Stimulated activated CD8-positive, alpha-beta memory T cell treated with anti-CD3 and anti-CD28 coated beads, Interleukin-7, amount 100 ng/mL, for 1 hour (primary cell): Measurements from ENCODE around the gene SYNE4.

Experiments
- DNase-seq, 2 donors: peaks; one replicate each; pipeline ENCODE4 v3.0.0-alpha.2; 2020; ENCODE audit warnings: low read depth in 2 of 2

SYNE4 gene

DNA sequence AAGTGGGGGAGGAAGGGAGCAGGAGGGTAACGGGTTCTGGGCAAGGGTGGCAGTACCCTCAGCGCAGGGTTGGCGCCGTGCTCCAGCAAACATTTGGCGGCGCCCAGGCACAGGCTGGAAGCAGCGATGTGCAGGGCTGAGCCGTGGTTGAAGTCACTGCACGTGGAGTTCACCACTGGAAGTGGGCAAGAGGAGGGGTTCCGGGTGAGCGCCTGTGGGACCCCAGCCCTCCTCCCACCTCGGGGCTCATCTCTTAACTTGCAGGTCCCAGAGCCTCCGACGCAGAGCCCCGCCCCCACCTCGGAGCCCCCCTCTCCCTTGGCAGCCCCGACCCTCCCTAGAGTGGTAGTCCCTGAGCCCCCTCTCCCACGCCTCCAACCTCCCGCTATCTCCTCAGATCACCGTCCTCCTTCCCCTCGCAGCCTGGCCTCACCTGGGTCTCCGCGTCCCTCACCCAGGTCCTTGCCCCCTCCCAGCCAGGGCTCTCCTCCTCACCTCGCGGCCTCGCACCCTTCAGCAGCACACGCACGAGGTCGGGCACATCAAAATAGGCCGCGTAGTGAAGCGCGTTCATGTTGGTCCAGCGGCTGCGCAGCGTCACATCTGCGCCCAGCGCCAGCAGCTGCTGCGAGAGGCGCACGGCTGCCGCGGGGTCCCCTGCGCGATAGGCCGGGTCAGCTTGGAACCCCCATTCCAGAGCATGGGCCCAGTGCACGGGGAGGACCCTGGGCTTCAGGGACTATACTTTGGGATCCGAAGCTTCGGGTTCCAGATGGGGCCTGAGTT is 17.7 kb upstream of the SYNE4 start:
- DNase-seq, result no peak

DNA sequence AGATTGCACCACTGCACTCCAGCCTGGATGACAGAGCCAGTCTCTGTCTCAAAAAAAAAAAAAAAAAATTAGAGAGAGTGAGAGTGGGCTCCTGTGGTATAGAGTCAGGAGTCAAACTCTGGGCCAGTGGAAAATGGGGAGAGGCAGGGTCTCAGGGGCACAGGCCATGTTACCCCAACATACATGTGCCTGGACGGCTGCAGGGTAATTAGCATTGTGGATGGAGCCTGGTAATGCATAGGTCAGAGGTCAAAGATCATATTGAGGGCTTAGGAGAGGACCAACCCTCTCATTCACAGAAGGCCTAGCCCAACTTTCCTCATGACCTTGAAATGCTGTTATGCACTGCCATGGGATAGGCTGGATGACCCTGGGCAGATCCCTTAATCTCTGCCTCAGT is 16.9 kb upstream of the SYNE4 start:
- DNase-seq, result no peak

DNA sequence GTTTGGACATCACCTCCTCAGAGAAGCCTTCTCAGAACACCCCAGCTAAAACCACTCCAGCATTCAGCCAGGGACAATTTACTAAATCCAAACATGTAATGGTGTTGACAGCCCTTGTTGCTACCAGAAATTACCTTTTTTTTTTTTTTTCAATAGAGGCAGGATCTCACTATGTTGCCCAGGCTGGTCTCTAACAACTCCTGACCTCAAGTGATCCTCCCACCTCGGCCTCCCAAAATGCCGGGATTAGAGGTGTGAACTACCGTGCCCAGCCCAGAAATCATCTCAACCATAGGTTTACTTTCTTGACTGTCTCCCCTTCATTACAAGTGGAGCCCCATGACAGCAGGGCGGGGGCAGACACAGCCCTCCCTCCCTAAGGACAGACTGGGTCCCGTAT is 14.8 kb upstream of the SYNE4 start:
- DNase-seq, result no peak

DNA sequence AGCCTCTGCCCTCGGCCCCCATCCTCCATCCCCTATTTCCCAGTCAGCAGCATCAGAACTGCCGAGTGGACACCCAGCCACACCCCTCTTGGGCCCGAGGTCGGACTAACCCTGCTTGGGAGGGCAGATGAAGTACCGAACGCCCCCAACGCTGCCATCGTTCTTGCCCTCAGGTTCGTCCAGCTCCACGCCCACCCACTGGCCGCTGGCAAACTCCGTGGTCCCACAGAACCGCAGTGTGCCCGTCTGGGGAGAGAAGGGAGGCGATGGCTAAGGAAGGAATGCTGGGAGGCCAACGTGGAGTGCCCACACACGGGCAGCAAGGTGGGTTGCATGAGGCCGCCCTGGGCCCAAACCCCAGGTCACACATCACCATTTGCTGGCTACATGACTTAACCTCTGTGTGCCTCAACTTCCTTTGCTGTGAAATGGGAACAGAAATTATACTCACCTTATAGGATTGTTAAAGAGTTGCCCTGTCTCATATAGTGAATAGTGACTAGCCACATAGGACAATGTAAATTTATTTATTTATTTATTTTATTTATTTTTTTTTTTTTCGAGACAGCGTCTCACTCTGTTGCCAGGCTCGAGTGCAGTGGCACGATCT is 10.6 kb upstream of the SYNE4 start:
- no peak for DNase-seq

DNA sequence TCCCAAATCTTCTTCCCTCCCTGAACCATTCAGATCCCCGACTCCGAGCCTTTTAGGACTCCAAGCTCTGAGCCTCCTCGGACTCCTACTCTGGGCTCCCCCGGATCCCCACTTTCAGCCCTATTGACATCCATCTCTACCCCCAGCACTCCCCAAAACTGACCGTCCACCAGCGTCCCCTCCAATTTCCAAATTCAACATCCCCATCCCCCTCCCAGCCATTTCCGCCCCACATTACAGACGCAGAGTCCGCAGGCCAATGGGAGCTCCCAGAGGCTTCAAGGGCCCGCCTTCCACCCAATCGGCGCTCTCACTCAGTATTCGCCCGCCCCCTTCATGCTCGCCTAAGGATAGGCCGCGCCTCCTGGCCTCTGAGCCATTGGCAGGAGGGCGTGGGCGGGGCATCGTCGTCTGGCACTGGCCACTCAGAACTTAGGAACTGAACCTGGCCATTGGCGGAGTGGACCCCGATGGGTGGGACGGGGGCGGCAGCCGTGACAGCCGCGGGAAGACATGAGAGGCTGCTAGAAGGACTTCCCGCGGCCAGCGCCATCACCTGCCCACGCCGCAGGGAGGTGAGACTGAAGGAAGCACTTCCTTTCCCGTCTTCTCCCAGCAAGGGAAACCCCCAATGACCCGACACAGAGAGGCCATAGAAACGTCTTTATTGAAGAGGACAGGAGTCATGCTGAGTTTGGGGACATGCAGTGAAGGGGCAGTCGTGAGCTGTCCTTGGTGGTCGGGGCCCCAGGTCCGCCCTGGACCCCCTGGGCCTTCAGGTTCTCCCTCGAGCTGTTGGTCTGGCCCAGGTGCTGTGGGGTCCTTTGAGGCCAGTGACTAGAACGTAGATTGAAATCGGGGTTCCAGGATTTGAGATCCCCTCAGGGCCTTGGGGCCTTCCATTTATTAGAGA is 5.7 kb upstream of the SYNE4 start, which contains the start of gene ALKBH6:
TSS of gene ALKBH6 (minus strand) at position 202 of the 913 bp plus-strand sequence. CDS start 816 bp downstream, outside the sequence.
- DNase-seq, result peak; percentile 96 to 98

DNA sequence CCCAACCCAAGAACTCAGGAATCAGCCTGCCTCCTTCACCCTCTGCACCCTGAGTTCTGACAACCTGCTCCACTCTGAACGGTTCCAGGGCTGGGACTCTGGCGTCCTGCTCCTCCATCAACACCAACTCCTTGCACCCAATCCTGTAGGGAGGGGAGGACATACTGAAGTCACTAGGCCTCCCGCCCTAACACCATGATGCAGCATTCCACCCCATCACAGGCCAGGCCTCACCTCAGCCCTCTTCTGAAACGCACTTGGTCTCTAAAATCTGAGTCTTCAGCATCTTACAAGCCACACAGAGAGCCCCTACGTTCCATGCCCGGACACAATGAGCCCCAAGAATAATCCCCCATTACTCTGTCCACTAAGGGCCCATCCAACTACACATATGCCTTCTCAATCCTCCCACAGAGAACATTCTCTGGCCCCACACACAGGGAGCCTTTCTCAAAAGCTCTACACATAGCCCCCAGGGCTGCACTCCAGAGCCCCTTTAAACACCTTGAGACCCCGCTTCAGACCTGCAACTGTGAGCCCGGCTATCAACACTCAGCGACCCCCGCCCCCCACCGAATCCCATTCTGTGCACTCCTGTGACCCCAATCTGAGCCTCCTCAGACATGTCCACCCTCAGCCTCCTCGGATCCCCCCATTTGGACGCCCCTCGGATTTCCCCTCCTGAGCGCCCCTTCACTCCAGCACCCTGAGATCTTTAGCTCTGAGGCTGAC is 4.8 kb upstream of the SYNE4 start:
- DNase-seq, result no peak

DNA sequence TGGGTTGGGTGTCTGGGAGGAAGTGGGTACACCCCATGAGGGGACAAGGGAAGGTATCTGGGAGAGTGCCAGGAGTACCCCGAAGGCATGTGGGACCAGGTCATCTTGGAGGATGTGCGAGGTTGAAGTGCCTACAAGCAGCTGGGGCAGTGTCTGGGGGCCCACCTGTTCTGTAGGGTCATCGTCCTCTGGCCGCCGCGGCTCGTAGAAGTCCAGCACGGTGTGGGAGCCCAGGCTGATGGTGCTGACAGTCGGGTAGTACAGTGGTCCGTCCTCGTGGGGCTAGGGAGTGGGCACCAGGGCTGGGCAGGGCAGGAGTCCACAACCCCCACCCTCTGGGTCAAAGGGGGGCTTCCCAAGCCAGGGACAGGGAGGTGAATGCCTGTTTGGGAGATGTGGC is 1.8 kb upstream of the SYNE4 start:
- DNase-seq, result no peak

DNA sequence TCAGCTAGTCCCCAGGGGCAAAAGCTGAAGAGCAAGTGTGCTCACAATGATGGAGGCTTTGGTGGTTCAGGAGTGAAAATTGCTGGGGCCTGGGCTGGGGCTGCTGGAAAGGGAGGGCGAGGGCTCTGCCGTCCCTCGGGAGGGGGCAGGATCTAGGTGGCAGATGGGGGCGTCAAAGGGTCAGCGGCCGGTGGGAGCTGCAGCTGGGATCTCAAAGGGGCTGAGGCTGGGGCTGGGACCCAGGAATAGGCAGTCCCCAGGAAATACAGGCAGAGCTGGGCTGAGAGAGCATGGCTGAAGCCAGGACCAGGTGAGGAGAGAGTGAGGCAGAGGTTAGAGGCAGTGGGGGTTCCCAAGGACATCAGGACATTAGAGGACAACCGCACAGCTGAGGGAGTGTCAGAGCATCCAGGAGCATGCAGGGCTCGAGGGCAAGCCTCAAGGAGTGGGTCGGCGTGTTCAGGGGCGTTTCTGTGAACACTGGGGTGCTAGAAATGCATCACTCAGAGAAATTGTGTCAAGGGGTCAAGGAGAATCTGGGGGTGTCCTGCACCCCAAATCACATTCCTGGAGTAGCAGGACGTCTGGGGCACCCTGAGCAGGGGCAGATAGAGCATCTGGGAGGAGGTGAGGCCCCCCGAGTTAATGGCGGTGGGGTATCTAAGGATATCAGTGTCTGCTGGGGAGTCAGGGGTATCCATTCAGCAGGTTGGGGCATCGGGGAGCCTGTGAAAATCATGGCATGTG is 1.2 kb upstream of the SYNE4 start:
- DNase-seq, result no peak

DNA sequence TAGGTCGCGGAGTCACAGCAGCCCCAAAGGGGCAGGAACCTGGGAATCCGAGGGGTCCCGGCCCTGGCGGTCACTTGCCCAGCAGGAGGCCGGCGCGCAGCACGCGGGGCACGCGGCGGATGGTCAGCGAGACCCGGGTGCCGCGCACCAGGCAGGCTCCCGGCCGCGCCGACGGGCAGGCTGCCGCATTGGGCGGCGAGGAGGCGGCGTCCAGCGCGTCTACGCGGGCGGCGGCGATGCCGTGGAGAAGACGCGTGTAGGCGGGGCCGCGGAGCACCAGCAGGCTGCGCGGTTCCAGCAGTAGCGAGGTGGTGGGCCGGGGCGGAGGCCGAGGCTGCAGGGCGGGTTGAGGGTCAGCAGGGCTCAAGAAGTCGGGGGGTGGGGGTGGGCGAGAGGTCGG is 607 bp upstream of the SYNE4 start:
- no peak for DNase-seq

DNA sequence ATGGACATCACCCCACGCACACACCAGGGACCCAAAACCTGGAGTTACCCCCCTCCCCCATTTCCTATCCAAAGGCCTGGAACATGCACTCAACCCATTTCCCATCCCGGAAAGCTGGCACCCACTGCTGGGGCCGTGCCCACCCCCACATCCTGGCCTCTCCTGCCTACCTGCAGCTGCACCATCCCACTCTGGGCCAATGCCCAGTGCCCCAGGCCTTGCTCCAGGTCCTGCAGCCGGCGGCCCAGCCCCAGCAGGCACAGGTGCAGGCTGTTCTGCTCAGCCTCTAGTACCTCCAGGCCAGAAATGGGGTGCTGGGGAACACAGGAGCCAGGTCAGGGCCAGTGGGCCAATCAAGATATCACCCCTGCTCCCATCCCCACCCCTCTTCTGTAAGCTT is 1.7 kb downstream of the SYNE4 start:
- DNase-seq, result no peak

DNA sequence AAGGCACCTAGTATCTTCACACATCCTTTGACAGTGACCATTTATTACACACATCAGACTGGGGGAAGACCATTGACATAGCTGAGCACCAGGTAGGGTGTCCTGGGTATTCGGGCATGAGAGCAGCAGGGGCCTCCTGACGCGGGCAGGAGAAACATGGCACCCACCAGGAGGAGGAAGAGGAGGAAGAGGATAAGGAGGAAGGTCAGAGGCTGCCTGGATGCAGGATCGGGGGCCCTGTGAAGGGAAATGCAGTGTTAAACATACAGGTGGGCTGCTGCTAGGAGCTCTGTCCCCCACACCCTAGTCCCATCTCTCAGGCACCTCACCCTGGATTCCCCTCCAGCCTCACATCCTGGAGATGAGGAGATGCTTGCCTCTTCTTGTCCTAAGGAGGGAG is 5.3 kb downstream of the SYNE4 start:
- DNase-seq, result no peak

DNA sequence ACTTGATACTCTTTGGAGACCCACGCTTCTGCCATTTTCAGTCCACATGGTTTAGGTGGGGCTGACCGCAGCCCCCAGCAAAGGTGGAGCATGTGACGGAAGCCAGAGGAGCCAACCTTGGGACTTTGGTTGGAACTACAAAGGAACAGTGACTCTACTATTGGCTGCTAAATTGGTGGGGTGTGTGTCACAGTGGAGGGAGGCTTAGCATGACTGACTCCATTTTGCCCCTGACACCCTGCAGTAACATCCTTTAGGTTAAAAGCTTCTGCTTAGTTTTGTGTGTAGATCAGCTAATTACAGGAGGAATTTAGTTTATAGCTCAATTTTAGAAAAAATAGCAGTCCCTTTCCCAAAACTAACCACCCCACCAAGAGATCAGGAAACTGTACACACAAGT is 7.0 kb downstream of the SYNE4 start:
- no peak for DNase-seq

DNA sequence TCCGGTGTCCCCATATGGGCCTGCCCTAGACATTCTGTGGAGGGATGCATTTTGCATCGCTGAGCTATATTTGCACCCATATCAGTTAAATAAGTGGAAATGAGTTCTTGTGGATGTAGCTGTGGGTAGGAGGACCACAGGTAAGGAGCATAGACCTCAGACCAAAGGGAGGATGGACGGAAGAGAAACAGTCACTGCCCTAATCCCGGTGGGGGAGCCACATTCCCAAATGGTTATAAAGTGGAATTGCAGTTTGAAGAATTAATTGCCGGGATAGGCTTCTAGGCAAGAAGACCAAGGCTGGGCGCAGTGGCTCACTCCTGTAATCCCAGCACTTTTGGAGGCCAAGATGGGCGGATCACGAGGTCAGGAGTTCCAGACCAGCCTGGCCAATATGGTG is 11.8 kb downstream of the SYNE4 start:
- DNase-seq, result no peak

DNA sequence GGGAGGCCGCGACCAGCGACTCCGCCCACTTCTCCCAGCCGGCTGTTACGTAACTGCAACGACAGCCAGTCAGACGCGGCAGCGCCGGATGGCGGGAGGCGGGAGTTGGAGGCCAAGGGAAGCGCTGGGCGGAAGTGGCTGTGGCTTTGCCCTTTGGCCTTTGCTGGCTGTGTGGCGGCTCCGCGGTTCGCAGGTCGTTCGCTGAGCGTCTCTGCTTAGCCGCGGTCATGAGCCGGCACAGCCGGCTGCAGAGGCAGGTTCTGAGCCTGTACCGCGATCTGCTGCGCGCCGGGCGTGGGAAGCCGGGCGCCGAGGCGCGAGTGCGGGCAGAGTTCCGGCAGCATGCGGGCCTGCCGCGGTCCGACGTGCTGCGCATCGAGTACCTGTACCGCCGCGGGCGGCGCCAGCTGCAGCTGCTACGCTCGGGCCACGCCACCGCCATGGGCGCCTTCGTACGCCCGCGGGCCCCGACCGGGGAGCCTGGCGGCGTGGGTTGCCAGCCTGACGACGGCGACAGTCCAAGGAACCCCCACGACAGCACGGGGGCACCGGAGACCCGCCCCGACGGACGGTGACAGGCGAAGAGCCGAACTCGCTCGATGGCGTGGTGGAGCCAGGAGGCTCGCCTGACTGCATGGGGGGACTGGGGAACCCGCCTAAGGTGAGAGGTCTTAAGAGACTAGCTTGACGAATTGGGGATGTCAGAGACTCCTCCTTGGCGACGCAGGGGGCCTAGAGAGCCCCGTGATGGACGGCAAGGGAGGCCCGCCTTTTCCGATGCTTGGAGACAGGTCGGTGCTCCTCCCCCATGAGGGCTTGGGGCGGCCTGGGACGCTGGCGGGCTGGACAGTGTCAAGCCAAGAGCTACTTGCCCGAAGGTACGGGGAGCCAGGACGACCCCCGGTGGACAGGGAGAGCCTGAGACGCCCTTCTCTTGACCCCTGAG is 13.3 kb downstream of the SYNE4 start, which contains the start of gene SDHAF1:
TSS of gene SDHAF1 (plus strand) at position 141 of the 946 bp plus-strand sequence. CDS start at position 228, 87 bp downstream.
- peak; percentile 84 to 86 for DNase-seq

DNA sequence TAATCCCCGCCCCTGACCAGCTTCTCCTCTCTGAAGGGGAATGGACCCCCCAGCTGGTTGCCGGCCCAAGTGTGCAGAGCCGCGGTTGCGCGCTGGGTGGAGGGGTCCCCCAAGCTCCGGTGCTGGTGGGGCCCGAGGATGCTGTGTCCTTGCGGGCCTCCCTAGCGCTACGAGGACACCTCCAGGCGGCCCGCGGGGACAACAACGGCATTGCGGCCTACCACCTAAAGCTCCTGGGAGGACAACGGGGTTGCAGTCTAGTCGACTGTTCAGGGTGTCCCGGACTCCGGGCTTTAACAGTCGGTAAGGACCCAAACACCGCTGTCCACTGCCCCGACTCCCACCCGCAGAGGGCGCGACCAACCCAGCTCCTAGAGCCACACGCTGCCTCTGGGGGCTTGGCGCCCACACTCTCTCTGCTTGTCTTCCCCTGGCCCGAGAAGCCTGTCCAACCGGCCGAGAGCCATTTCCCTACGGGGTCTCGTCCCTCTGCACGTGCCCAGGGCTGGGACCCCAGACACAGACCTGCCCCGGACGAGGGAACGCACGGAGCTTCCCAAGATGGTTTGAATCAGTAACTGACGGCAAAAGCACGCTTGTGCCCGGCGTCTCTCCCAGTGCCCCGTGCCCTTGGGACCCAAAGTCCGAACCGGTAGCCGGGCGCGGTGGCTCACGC is 14.6 kb downstream of the SYNE4 start:
- no peak for DNase-seq

DNA sequence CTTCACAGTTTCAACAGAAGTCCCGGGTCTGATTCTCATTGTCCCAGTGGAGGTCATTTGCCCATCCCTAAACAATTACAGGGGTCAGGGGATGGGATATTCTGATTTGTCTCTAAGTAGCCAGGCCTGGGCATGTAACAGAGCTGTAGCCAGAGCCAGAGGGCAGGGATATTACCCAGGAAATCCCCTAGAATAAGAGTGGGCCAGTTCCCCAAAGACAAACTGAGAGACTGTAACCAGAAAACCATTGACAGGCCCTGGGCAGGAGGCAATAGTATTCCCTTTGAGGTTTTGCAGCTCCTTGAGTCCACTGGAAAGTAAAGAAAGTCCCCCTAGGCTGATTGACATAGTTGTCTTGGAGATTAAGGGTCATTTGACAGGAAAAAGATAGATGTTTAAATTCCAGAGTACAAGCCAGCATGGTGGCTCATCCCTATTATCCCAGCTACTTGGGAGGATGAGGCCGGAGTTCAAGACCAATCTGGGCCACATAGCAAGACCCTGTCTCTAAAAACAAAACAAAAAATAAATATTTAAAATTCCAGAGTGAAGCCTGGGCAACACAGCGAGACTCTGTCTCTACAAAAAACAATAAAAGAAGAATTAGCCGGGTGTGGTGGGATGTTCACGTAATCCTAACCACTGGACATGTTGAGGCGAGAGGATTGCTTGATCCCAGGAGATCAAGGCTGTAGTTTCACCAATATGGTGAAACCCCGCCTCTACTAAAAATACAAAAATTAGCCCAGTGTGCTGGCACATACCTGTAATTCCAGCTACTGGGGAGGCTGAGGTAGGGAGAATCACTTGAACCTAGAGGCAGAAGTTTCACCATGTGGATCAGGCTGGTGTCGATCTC is 15.5 kb downstream of the SYNE4 start:
- DNase-seq, result no peak

DNA sequence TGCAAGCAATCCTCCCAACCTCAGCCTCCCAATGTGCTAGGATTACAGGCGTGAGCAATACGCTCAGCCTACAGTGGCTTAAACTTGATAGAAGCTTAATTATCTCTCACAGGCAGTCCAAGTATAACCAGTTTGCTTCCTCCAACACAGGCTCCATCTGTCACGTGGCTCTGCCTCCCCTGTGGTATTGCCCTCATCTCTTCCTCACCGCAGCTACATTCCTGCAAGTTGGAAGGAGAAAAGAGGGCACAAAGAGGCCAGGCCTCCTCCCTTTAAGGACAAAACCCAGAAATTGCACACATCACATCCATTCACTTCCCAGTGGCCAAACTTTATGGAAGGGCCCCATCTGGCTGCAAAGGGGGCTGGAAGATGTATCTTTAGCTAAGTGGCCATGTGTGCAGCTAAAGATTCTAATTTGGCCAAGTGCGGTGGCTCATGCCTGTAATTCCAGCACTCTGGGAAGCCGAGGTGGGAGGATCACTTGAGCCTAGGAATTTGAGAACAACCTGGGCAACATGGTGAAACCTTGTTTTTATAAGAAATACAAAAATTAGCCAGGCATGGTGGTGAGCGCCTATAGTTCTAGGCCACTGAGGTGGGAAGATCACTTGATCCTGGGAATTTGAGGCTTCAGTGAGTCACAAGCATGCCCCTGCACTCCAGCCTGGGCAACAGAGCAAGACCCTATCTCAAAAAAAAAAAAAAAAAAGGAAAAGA is 16.7 kb downstream of the SYNE4 start:
- DNase-seq, result no peak
